DND-41 (cell line): Measurements from ENCODE around the gene ZC3H12A.

Experiments used
- CTCF ChIP-seq: IDR thresholded peaks from 2 replicates; pipeline ENCODE4 v1.5.1; 2012; ENCODE audit warnings: borderline replicate concordance, low read length, moderate library complexity, mild to moderate bottlenecking; ENCODE audit not compliant: poor library complexity, severe bottlenecking; ENCODE audit errors: extremely low read depth
- EZH2 ChIP-seq: IDR thresholded peaks from 3 replicates; pipeline ENCODE4 v1.6.1; 2012; ENCODE audit warnings: borderline replicate concordance, low read depth, mild to moderate bottlenecking, moderate library complexity, low read length, inconsistent platforms; ENCODE audit not compliant: severe bottlenecking

GRCh38 chr1:37482004-37482785 lies 7.8 kb downstream of the ZC3H12A start:
- TF ChIP-seq CTCF: no peak
- no peak for TF ChIP-seq EZH2
